Right atrium auricular region (tissue), 2 donors: ENCODE measurements around the gene LPGAT1. TPM values are rescaled to one million over a fixed set of nuclear protein-coding genes. Genes with fewer than 3 reads are reported as not detected.
"Not testable (repeated sequence)": the region's sequence is repeated elsewhere in the genome, so short reads cannot be mapped to it uniquely, and the experiment has no call there.

ENCODE experiments used
- DNase-seq: peaks from one replicate; pipeline ENCODE4 v3.0.0-alpha.2; 2019; ENCODE audit warnings: low spot score
- H3K27ac ChIP-seq, 2 donors: fragments of 200-600 bp; sonication (generic); 1 replicate in 1 of 2; 2 replicates in 1 of 2; pipeline ENCODE4 v1.5.1; 2016 to 2019
- H3K27me3 ChIP-seq, 2 donors: fragments of 200-600 bp; sonication (generic); one replicate each; pipeline versions ENCODE4 v1.5.1 to v1.6.0; 2017 to 2019
- H3K36me3 ChIP-seq: fragments of 200-600 bp; sonication (generic); one replicate; pipeline ENCODE4 v1.5.1; 2016
- H3K4me1 ChIP-seq, 2 donors: fragments of 200-600 bp; sonication (generic); one replicate each; pipeline versions ENCODE4 v1.5.1 to v1.6.0; 2017 to 2019
- H3K4me3 ChIP-seq, 2 donors: fragments of 200-600 bp; sonication (generic); 1 replicate in 1 of 2; 2 replicates in 1 of 2; pipeline ENCODE4 v1.5.1; 2017 to 2019; ENCODE audit warnings: mild to moderate bottlenecking in 1 of 2, moderate library complexity in 1 of 2
- H3K9me3 ChIP-seq, 2 donors: fragments of 200-600 bp; sonication (generic); one replicate each; pipeline ENCODE4 v1.5.1; 2019
- CTCF ChIP-seq, 2 donors: fragments of 200-600 bp; sonication (generic); IDR thresholded peaks; one replicate each; pipeline ENCODE4 v1.5.1; 2019; ENCODE audit warnings: antibody characterized with exemption in 2 of 2
- total RNA-seq, 2 donors: library from RNA; depleted of rRNA; stranded (reverse); fragments of >200 nt; gene quantifications; one replicate each; pipeline ENCODE4 v1.1.0, GENCODE V29; 2016

The LPGAT1 gene
- total RNA-seq, 2 donors from 2014 or later, result 27.0 to 36.2 TPM

GRCh38 chr1:211722277-211723175, 108.0 kb downstream of the LPGAT1 start:
- Histone ChIP-seq H3K27me3 (no peaks in the 10 kb centered on the region), H3K27ac (no peak overlapping the region), H3K9me3 (no peaks in the 10 kb centered on the region), H3K4me3 (no peak overlapping the region), H3K4me1 (no peaks in the 10 kb centered on the region), H3K36me3 (no peaks in the 10 kb centered on the region)
- no peak for TF ChIP-seq CTCF (IDR thresholded peaks at IDR 0.05)
- DNase-seq, result no peak

- not testable (repeated sequence) for H3K27me3 ChIP-seq, H3K4me3 ChIP-seq, H3K4me1 ChIP-seq, H3K36me3 ChIP-seq, H3K9me3 ChIP-seq, DNase-seq, H3K27ac ChIP-seq
These were observed 114.0 kb downstream of the LPGAT1 start for GRCh38 chr1:211716555-211716954.

GRCh38 chr1:211715971-211716370, 114.6 kb downstream of the LPGAT1 start:
- Histone ChIP-seq H3K27me3 (no peaks in the 10 kb centered on the region), H3K27ac (no peak overlapping the region), H3K4me3 (no peak overlapping the region), H3K4me1 (no peaks in the 10 kb centered on the region), H3K36me3 (no peaks in the 10 kb centered on the region), H3K9me3 (no peaks in the 10 kb centered on the region)
- TF ChIP-seq CTCF (IDR thresholded peaks at IDR 0.05), result no peak
- DNase-seq, result no peak

GRCh38 chr1:211714154-211714553, 116.4 kb downstream of the LPGAT1 start:
- Histone ChIP-seq H3K4me3 (no peak overlapping the region), H3K9me3 (no peaks in the 10 kb centered on the region), H3K27me3 (no peaks in the 10 kb centered on the region), H3K27ac (no peak overlapping the region), H3K36me3 (no peaks in the 10 kb centered on the region), H3K4me1 (no peaks in the 10 kb centered on the region)
- no peak for TF ChIP-seq CTCF (IDR thresholded peaks at IDR 0.05)
- DNase-seq, result no peak

GRCh38 chr1:211713231-211713630, 117.3 kb downstream of the LPGAT1 start:
- no peaks in the 10 kb centered on the region for H3K36me3 ChIP-seq
- TF ChIP-seq CTCF (IDR thresholded peaks at IDR 0.05), result no peak

GRCh38 chr1:211711315-211711705, 119.3 kb downstream of the LPGAT1 start:
- H3K9me3 ChIP-seq, result no peaks in the 10 kb centered on the region

More at GRCh38 chr1:211713231-211713630, 117.3 kb downstream of the LPGAT1 start:
- Histone ChIP-seq H3K9me3 (no peaks in the 10 kb centered on the region), H3K4me3 (no peak overlapping the region), H3K27ac (no peak overlapping the region), H3K4me1 (no peaks in the 10 kb centered on the region), H3K27me3 (no peaks in the 10 kb centered on the region)
- DNase-seq, result no peak

More at GRCh38 chr1:211711315-211711705, 119.3 kb downstream of the LPGAT1 start:
- no peaks in the 10 kb centered on the region for H3K27me3 ChIP-seq
- no peak overlapping the region for H3K27ac ChIP-seq
- H3K4me1 ChIP-seq, result no peaks in the 10 kb centered on the region
- H3K4me3 ChIP-seq, result no peak overlapping the region
- no peak for DNase-seq
- H3K36me3 ChIP-seq, result no peaks in the 10 kb centered on the region
- TF ChIP-seq CTCF (IDR thresholded peaks at IDR 0.05), result no peak
